Transverse colon (tissue), 4 donors: ENCODE measurements around the gene PIGC.

Experiments used
- CTCF ChIP-seq, 5 experiments: fragments of 200-600 bp in 3 of 5; fragments of 450-650 bp in 2 of 5; sonication (generic) in 3 of 5; IDR thresholded peaks; 1 replicate in 2 of 5; 2 replicates in 3 of 5; pipeline ENCODE4 v1.5.1; 2016 to 2017; ENCODE audit warnings: antibody characterized with exemption in 5 of 5, inconsistent platforms in 3 of 5, mild to moderate bottlenecking in 2 of 5, moderate library complexity in 1 of 5
- POLR2AphosphoS5 ChIP-seq, 3 donors: sonication (generic); formaldehyde crosslinking; IDR thresholded peaks; one replicate each; pipeline ENCODE4 v1.6.1; 2016; ENCODE audit warnings: antibody characterized with exemption in 3 of 3

- TF ChIP-seq CTCF (IDR thresholded peaks at IDR 0.05) (no peak), POLR2AphosphoS5 (IDR thresholded peaks at IDR 0.05) (no peak)
Measured at GRCh38 chr1:172473842-172474241, 30.0 kb upstream of the PIGC start.
